ENCODE data around the gene GNG12. TPM values are rescaled to one million over a fixed set of nuclear protein-coding genes. Genes with fewer than 3 reads are reported as not detected.

The GNG12 gene
- polyA plus RNA-seq, 4 donors, result 52.8 to 162 (median 126) TPM

DNA sequence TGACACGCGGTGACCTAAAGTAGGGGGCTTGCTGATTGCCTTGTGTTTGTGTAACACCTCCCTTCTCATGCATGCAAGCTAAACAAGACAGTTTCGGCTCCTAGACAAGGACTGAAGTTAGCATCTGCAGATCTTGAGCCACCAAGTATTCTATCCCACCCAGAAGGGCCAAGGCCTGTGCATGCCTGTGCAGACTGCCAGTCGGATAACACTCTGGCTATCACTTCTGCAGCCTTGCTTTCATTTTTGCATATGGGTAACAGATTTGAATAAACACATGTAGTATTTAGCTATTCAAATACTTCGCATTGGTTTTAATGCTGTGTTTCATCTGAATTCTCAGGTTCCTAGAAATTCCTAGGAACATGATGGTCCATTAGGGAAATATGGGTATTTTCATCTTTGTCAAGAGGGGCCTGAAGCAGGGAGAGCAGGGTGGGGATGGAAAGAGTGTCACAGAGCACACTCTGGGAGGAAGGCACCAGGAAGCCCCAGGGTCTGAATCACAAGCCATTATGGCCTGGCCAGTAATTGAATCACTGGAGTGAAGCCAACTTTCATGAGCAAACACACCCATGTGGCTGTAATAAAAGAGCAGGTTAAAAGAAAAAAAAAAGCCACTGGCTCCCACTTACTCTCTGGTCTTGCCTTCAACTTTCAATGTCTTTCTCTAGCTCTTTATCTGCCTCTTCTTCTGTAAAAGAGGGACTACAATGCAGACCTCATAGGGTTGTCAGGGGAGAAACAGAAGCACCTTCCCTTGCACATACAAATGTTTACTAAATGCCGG, 120.0 kb downstream of the GNG12 start:
- DNase-seq, result peak; percentile 85 to 94
- 42 to 59% (median 54%) methylated on average over 6 of the region's 6 CpGs for WGBS, 3 donors
- no peaks in the 10 kb centered on the region for H3K27me3 ChIP-seq (ENCODE audit: control insufficient read depth in 3 of 3, insufficient read depth in 3 of 3, low read length in 3 of 3)
- no peak for FAIRE-seq
- peaks cover 5 to 42% (median 27%) of the 10 kb centered on the region in 3 donors for H3K4me1 ChIP-seq (ENCODE audit: control insufficient read depth in 3 of 3, insufficient read depth in 2 of 3, low read depth in 1 of 3, low read length in 2 of 3)
- peak overlapping the region; percentile 56 to 79 (median 71) for H3K27ac ChIP-seq (ENCODE audit: low read depth in 1 of 3, low read length in 2 of 3)
- no peaks in the 10 kb centered on the region for H3K9me3 ChIP-seq (ENCODE audit: control insufficient read depth in 2 of 2, insufficient read depth in 1 of 2, low read depth in 1 of 2, low read length in 1 of 2)
- H3K4me3 ChIP-seq (ENCODE audit: low read depth in 1 of 3, low read length in 3 of 3), result no peak overlapping the region
- peaks cover 0 to 26% (median 0%) of the 10 kb centered on the region in 3 donors for H3K36me3 ChIP-seq (ENCODE audit: control insufficient read depth in 3 of 3, insufficient read depth in 2 of 3, low read depth in 1 of 3, low read length in 3 of 3)

DNA sequence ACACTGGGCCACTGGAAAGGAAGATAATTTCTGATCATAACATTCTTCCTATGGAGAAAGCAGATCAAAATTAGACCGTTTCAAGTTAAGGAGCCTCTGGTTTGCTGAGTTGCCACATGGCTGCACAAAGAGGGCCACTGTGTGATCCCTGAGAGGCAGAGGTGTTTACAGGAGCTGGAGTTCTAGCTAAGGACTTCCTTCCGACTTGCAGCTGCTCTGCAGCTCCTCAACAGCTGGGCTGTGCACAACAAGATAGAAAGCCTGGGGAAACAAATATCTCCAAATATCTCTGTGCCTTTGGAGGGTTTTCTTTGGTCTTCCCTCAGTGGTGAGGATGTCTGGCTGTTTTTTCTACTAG, 121.4 kb downstream of the GNG12 start:
- Histone ChIP-seq H3K27ac (ENCODE audit: low read depth in 1 of 3, low read length in 2 of 3) (peak overlapping the region in 2 of 3 donors; percentile 40 to 44), H3K27me3 (ENCODE audit: control insufficient read depth in 3 of 3, insufficient read depth in 3 of 3, low read length in 3 of 3) (no peaks in the 10 kb centered on the region), H3K4me3 (ENCODE audit: low read depth in 1 of 3, low read length in 3 of 3) (no peak overlapping the region), H3K36me3 (ENCODE audit: control insufficient read depth in 3 of 3, insufficient read depth in 2 of 3, low read depth in 1 of 3, low read length in 3 of 3) (peaks cover 0 to 26% (median 3%) of the 10 kb centered on the region in 3 donors), H3K4me1 (ENCODE audit: control insufficient read depth in 3 of 3, insufficient read depth in 2 of 3, low read depth in 1 of 3, low read length in 2 of 3) (peaks cover 5 to 42% (median 28%) of the 10 kb centered on the region in 3 donors), H3K9me3 (ENCODE audit: control insufficient read depth in 2 of 2, insufficient read depth in 1 of 2, low read depth in 1 of 2, low read length in 1 of 2) (no peaks in the 10 kb centered on the region)
- FAIRE-seq, result no peak
- peak in 1 of 2 donors; percentile 31 for DNase-seq
- WGBS, 3 donors, result 8 to 24% (median 8%) methylated on average over 2 of the region's 2 CpGs

DNA sequence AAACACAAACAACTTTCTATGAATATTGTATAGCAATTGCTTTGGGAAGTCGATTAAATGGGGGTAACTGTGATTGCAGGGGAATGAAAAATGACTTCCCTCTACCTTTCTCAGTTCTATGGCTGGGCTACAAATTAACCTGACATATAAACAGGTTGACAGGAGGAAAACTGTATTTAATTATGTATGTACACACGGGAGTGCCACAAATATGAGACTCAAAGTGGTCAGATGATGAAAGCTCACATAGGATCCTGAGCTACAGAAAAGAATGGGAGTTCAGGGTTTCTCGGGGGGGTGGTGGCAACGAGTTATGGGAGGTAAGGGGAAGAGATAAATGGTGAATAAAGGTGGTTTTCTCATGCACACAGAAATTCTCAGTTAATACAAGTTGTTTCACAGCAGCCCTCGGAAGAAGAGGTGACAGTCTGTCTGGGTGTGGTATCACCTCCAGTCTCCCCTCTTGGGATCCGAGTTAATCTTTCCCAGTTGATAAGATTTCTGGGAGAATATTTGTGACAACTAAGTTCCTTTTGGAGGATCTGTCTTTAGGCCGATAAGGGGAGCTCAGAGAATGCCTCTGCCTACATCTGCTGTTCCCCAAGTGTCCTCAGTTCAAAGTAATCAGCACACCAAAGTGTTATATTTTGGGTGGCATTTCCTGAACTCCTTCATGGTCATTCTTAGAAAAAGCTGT, 122.0 kb downstream of the GNG12 start:
- Histone ChIP-seq H3K36me3 (ENCODE audit: control insufficient read depth in 3 of 3, insufficient read depth in 2 of 3, low read depth in 1 of 3, low read length in 3 of 3) (peaks cover 0 to 28% (median 5%) of the 10 kb centered on the region in 3 donors), H3K9me3 (ENCODE audit: control insufficient read depth in 2 of 2, insufficient read depth in 1 of 2, low read depth in 1 of 2, low read length in 1 of 2) (no peaks in the 10 kb centered on the region), H3K4me3 (ENCODE audit: low read depth in 1 of 3, low read length in 3 of 3) (no peak overlapping the region), H3K27me3 (ENCODE audit: control insufficient read depth in 3 of 3, insufficient read depth in 3 of 3, low read length in 3 of 3) (no peaks in the 10 kb centered on the region), H3K27ac (ENCODE audit: low read depth in 1 of 3, low read length in 2 of 3) (peak overlapping the region in 2 of 3 donors; percentile 40 to 44), H3K4me1 (ENCODE audit: control insufficient read depth in 3 of 3, insufficient read depth in 2 of 3, low read depth in 1 of 3, low read length in 2 of 3) (peaks cover 2 to 38% (median 26%) of the 10 kb centered on the region in 3 donors)
- FAIRE-seq, result no peak
- DNase-seq, result peak in 1 of 2 donors; percentile 30
- WGBS, 3 donors, result 18 to 54% (median 39%) methylated on average over 7 of the region's 7 CpGs

DNA sequence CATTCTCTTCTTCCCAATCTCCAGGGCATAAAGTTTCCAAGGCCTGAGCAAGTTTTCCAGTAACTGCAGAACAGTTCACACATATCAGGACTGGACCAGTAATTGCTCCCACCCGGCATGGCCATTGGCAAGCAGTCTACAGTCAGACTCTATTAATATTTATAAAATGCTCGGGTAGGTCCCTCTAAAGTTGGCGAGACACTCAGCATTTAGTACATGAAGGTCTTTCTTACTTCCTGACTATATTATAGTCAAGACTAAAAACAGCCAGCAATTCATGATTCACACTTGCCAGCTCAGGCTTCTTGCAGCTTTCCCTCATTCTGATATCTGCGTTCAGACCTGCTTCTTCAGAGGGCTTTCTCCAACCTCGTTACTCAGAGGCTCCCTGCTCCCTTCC, 122.8 kb downstream of the GNG12 start:
- WGBS, 3 donors, result 58 to 72% (median 65%) methylated on average over 5 of the region's 5 CpGs
- Histone ChIP-seq H3K9me3 (ENCODE audit: control insufficient read depth in 2 of 2, insufficient read depth in 1 of 2, low read depth in 1 of 2, low read length in 1 of 2) (no peaks in the 10 kb centered on the region), H3K27me3 (ENCODE audit: control insufficient read depth in 3 of 3, insufficient read depth in 3 of 3, low read length in 3 of 3) (no peaks in the 10 kb centered on the region), H3K4me1 (ENCODE audit: control insufficient read depth in 3 of 3, insufficient read depth in 2 of 3, low read depth in 1 of 3, low read length in 2 of 3) (peaks cover 2 to 37% (median 23%) of the 10 kb centered on the region in 3 donors), H3K4me3 (ENCODE audit: low read depth in 1 of 3, low read length in 3 of 3) (no peak overlapping the region), H3K36me3 (ENCODE audit: control insufficient read depth in 3 of 3, insufficient read depth in 2 of 3, low read depth in 1 of 3, low read length in 3 of 3) (peaks cover 0 to 31% (median 7%) of the 10 kb centered on the region in 3 donors), H3K27ac (ENCODE audit: low read depth in 1 of 3, low read length in 2 of 3) (peak overlapping the region in 1 of 3 donors; percentile 34)
- no peak for DNase-seq
- FAIRE-seq, result no peak

DNA sequence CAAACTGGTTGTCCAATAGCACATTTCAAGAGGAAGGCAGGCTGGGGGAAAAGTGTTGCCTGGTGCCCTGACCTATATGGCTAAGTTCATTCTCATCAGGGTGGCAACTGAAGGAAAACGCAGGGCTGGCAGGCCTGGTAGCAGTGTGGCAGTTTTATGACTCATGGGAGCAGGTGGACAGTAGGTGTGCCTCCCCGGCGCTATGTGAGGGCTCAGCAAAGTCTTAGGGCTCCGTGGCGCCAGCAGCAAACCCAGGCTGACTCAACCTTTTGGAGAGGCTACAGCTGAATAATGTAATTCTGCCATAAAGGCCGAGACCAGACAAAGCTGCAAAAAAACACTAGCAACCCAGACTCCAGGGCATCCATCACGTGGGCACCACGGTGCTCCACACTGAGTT, 124.7 kb downstream of the GNG12 start:
- FAIRE-seq, result no peak
- DNase-seq, result peak in 1 of 2 donors; percentile 81
- 23 to 64% (median 45%) methylated on average over 8 of the region's 8 CpGs for WGBS, 3 donors

DNA sequence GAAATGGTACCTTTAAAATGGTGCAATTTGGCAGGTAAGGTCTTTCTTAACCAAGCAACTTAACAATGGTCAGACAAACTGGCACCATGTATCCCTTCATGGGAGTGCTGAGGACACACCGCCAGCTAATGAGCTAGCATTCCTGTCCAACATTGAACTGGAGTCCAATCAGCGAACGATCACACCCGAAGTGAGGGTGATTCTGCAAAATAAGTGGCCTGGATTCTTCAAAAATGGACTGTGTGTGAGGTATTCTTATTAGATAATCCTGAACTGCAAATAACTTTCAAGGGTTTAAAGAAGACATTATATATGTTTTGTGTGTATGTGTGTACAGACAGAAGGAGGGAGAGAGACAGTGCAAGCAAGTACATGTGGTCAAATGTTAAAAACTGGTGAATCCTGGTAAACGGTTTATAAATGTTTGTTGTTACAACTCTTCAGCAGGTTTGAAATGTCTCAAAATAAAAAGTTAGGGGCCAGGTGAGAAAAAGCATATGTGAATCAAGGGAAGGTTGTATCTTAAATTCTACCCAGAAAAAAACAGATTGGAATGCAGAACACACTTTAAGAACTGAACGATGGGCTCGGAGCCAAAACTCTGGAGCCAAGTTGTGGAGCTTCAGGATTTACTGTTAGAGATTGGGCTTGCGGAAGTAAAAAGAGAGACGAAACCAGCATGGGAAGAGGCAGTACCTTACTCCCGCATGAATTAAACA, 127.4 kb downstream of the GNG12 start:
- WGBS, 3 donors, result 85 to 91% (median 86%) methylated on average over 10 of the region's 10 CpGs
- FAIRE-seq, result no peak
- no peak for DNase-seq
- Histone ChIP-seq H3K36me3 (ENCODE audit: control insufficient read depth in 3 of 3, insufficient read depth in 2 of 3, low read depth in 1 of 3, low read length in 3 of 3) (peaks cover 0 to 36% (median 9%) of the 10 kb centered on the region in 3 donors), H3K27ac (ENCODE audit: low read depth in 1 of 3, low read length in 2 of 3) (no peak overlapping the region), H3K9me3 (ENCODE audit: control insufficient read depth in 2 of 2, insufficient read depth in 1 of 2, low read depth in 1 of 2, low read length in 1 of 2) (no peaks in the 10 kb centered on the region), H3K27me3 (ENCODE audit: control insufficient read depth in 3 of 3, insufficient read depth in 3 of 3, low read length in 3 of 3) (no peaks in the 10 kb centered on the region), H3K4me3 (ENCODE audit: low read depth in 1 of 3, low read length in 3 of 3) (no peak overlapping the region), H3K4me1 (ENCODE audit: control insufficient read depth in 3 of 3, insufficient read depth in 2 of 3, low read depth in 1 of 3, low read length in 2 of 3) (peaks cover 0 to 14% (median 9%) of the 10 kb centered on the region in 3 donors)

More for the DNA sequence above, 124.7 kb downstream of the GNG12 start:
- Histone ChIP-seq H3K9me3 (ENCODE audit: control insufficient read depth in 2 of 2, insufficient read depth in 1 of 2, low read depth in 1 of 2, low read length in 1 of 2) (no peaks in the 10 kb centered on the region), H3K36me3 (ENCODE audit: control insufficient read depth in 3 of 3, insufficient read depth in 2 of 3, low read depth in 1 of 3, low read length in 3 of 3) (peaks cover 0 to 34% (median 9%) of the 10 kb centered on the region in 3 donors), H3K27ac (ENCODE audit: low read depth in 1 of 3, low read length in 2 of 3) (peak overlapping the region in 1 of 3 donors; percentile 8), H3K4me3 (ENCODE audit: low read depth in 1 of 3, low read length in 3 of 3) (no peak overlapping the region), H3K27me3 (ENCODE audit: control insufficient read depth in 3 of 3, insufficient read depth in 3 of 3, low read length in 3 of 3) (no peaks in the 10 kb centered on the region), H3K4me1 (ENCODE audit: control insufficient read depth in 3 of 3, insufficient read depth in 2 of 3, low read depth in 1 of 3, low read length in 2 of 3) (peaks cover 2 to 26% (median 21%) of the 10 kb centered on the region in 3 donors)

DNA sequence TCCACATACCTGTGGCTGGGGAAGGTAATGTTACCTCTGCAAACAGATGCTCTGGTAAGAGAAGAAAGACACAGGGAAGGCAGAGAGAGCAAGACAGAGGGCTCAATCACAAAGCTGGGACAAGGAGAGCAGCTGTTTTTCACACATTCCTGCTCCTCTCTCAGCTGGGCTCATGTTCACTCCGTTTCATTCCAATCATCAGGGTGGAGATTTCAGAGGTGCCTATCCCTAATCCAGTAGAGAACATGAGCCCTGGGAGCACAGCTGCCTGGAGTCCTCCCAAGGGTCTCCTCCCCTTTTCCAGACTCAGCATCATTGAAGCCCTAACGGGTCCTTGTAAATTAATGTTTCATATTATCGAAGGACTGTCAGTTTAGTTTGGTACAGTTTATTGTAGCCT, 128.9 kb downstream of the GNG12 start:
- H3K4me3 ChIP-seq (ENCODE audit: low read depth in 1 of 3, low read length in 3 of 3), result no peak overlapping the region
- FAIRE-seq, result no peak
- no peak for DNase-seq
- H3K27me3 ChIP-seq (ENCODE audit: control insufficient read depth in 3 of 3, insufficient read depth in 3 of 3, low read length in 3 of 3), result no peaks in the 10 kb centered on the region
- peaks cover 0 to 32% (median 9%) of the 10 kb centered on the region in 3 donors for H3K36me3 ChIP-seq (ENCODE audit: control insufficient read depth in 3 of 3, insufficient read depth in 2 of 3, low read depth in 1 of 3, low read length in 3 of 3)
- H3K27ac ChIP-seq (ENCODE audit: low read depth in 1 of 3, low read length in 2 of 3), result no peak overlapping the region
- WGBS, 3 donors, result 86 to 92% (median 87%) methylated on average over 3 of the region's 3 CpGs
- H3K4me1 ChIP-seq (ENCODE audit: control insufficient read depth in 3 of 3, insufficient read depth in 2 of 3, low read depth in 1 of 3, low read length in 2 of 3), result peaks cover 0 to 8% (median 5%) of the 10 kb centered on the region in 3 donors
- no peaks in the 10 kb centered on the region for H3K9me3 ChIP-seq (ENCODE audit: control insufficient read depth in 2 of 2, insufficient read depth in 1 of 2, low read depth in 1 of 2, low read length in 1 of 2)

DNA sequence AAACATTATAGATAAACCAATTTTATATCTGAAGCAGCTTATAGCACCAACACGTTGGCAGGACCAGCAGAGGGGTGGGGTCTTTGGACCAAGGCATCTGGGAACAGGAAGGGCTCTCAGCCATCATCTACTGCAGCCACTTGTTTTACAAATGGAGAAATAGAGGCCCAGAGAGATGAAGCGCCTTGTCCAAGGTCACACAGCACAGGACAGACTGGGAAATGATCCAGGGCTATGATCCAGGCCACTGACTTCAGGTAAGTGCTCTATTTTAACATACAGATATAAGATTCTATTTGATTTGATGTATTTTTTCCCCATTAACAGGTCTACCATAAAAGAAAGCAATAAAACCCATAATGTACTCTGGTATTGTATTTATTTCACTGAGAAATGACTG, 131.4 kb downstream of the GNG12 start:
- FAIRE-seq (no peak), DNase-seq (no peak)
- no peaks in the 10 kb centered on the region for H3K9me3 ChIP-seq (ENCODE audit: control insufficient read depth in 2 of 2, insufficient read depth in 1 of 2, low read depth in 1 of 2, low read length in 1 of 2)
- WGBS, 3 donors, result 63 to 71% (median 65%) methylated on average over 2 of the region's 2 CpGs
- no peaks in the 10 kb centered on the region for H3K27me3 ChIP-seq (ENCODE audit: control insufficient read depth in 3 of 3, insufficient read depth in 3 of 3, low read length in 3 of 3)
- H3K4me3 ChIP-seq (ENCODE audit: low read depth in 1 of 3, low read length in 3 of 3), result no peak overlapping the region
- peaks cover 0 to 5% (median 0%) of the 10 kb centered on the region in 3 donors for H3K4me1 ChIP-seq (ENCODE audit: control insufficient read depth in 3 of 3, insufficient read depth in 2 of 3, low read depth in 1 of 3, low read length in 2 of 3)
- peak overlapping the region in 1 of 3 donors; percentile 77 for H3K27ac ChIP-seq (ENCODE audit: low read depth in 1 of 3, low read length in 2 of 3)
- H3K36me3 ChIP-seq (ENCODE audit: control insufficient read depth in 3 of 3, insufficient read depth in 2 of 3, low read depth in 1 of 3, low read length in 3 of 3), result peaks cover 0 to 23% (median 6%) of the 10 kb centered on the region in 3 donors
